Measurements from ENCODE around the gene TINCR.

Gene TINCR

GRCh38 chr19:5578097-5578846 is 10.5 kb upstream of the TINCR start:
- H3K4me1 Mint-ChIP-seq: peaks cover 19% of the 10 kb centered on the region
- H3K27me3 Mint-ChIP-seq (ENCODE audit: low read depth, poor library complexity): peaks cover 10% of the 10 kb centered on the region
- H3K4me3 Mint-ChIP-seq: no peak overlapping the region
- H3K36me3 Mint-ChIP-seq (ENCODE audit: low read depth): no peaks in the 10 kb centered on the region
- TF ChIP-seq CTCF (IDR thresholded peaks at IDR 0.05): peak; percentile 100
- DNase-seq: peak; percentile 91
- no peak overlapping the region for H3K27ac Mint-ChIP-seq
- H3K9me3 Mint-ChIP-seq: no peaks in the 10 kb centered on the region

GRCh38 chr19:5575590-5575989 is 7.8 kb upstream of the TINCR start:
- no peak for DNase-seq
- H3K36me3 Mint-ChIP-seq (ENCODE audit: low read depth): no peaks in the 10 kb centered on the region
- peaks cover 10% of the 10 kb centered on the region for H3K27me3 Mint-ChIP-seq (ENCODE audit: low read depth, poor library complexity)
- no peak overlapping the region for H3K27ac Mint-ChIP-seq
- H3K4me1 Mint-ChIP-seq: peaks cover 9% of the 10 kb centered on the region
- H3K4me3 Mint-ChIP-seq: no peak overlapping the region
- H3K9me3 Mint-ChIP-seq: peaks cover 9% of the 10 kb centered on the region
- no peak for TF ChIP-seq CTCF (IDR thresholded peaks at IDR 0.05)

DNA sequence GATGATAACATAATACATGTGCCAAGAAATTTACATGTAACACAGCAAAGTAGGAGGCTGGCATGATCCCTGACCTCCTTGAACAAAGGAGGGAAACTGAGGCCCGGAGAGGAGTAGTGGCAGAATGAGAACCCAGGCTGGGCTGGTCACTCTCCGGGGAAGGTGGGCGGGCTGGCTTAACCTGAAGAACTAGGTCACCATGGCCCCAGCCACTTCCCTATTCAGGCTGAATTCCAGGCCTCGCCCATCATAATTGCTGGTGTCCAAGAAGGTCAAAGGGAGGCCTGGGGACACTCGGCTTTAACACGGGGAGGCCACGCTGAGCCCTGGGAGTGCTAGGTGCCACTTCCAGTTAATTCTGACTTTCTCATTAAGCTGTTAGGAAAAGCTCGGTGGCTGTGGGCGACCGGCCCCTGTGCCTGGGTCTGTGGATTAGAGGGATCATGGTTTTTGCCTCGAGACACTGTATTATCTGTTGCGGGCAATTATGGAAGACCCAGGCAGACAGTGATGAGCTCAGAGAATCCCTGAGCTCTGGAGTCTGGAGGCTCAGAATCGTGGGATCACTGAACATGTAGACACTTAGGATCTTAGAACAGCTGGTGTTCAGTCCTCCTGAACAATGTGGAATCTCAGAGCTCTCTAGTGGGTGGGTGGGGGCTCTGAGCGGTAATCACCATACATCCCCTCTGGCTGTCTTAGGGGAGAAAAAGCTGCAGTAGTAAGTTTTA is 5.0 kb upstream of the TINCR start:
- no peak overlapping the region for H3K27ac Mint-ChIP-seq
- no peak for TF ChIP-seq CTCF (IDR thresholded peaks at IDR 0.05)

DNA sequence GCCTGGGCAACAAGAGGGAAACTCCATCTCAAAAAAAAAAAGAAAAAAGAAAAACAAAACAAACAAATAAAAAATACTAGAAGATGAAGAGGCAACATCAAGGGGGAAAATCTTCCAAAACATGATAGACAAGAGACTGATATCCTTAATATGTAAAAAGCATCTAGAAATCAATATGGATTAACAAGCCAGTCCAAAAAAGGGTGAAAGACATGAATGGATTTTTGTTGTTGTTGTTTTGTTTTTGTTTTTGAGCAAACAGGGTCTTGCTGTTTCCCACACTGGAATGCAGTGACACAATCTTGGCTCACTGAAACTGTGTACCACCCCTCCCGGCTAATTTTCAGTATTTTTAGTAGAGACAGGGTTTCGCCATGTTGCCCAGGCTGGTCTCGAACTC is 4.0 kb upstream of the TINCR start:
- no peaks in the 10 kb centered on the region for H3K36me3 Mint-ChIP-seq (ENCODE audit: low read depth)
- H3K27ac Mint-ChIP-seq: no peak overlapping the region
- H3K9me3 Mint-ChIP-seq: peaks cover 9% of the 10 kb centered on the region
- no peak for DNase-seq
- no peaks in the 10 kb centered on the region for H3K4me1 Mint-ChIP-seq
- H3K27me3 Mint-ChIP-seq (ENCODE audit: low read depth, poor library complexity): peaks cover 6% of the 10 kb centered on the region
- H3K4me3 Mint-ChIP-seq: no peak overlapping the region
- no peak for TF ChIP-seq CTCF (IDR thresholded peaks at IDR 0.05)

More for the DNA sequence above, 5.0 kb upstream of the TINCR start:
- peaks cover 2% of the 10 kb centered on the region for H3K4me1 Mint-ChIP-seq
- H3K4me3 Mint-ChIP-seq: no peak overlapping the region
- peaks cover 6% of the 10 kb centered on the region for H3K27me3 Mint-ChIP-seq (ENCODE audit: low read depth, poor library complexity)
- H3K36me3 Mint-ChIP-seq (ENCODE audit: low read depth): no peaks in the 10 kb centered on the region
- no peak for DNase-seq
- peaks cover 9% of the 10 kb centered on the region for H3K9me3 Mint-ChIP-seq

- Mint-ChIP-seq H3K36me3 (ENCODE audit: low read depth) (no peaks in the 10 kb centered on the region), H3K4me1 (no peaks in the 10 kb centered on the region), H3K9me3 (peaks cover 9% of the 10 kb centered on the region), H3K4me3 (no peak overlapping the region), H3K27ac (no peak overlapping the region), H3K27me3 (ENCODE audit: low read depth, poor library complexity) (peaks cover 6% of the 10 kb centered on the region)
- no peak for TF ChIP-seq CTCF (IDR thresholded peaks at IDR 0.05)
- no peak for DNase-seq
These were observed 236 bp upstream of the TINCR start for GRCh38 chr19:5567970-5568407.

All from nephron progenitor cell (in vitro differentiated cells).